CD4-positive, alpha-beta T cell treated with Interleukin-10 for 1 hour (primary cell): ENCODE measurements around the gene KCTD17.

Source experiments
- DNase-seq: peaks from one replicate; pipeline ENCODE4 v3.0.0-alpha.2; 2020

The KCTD17 gene, protein sequence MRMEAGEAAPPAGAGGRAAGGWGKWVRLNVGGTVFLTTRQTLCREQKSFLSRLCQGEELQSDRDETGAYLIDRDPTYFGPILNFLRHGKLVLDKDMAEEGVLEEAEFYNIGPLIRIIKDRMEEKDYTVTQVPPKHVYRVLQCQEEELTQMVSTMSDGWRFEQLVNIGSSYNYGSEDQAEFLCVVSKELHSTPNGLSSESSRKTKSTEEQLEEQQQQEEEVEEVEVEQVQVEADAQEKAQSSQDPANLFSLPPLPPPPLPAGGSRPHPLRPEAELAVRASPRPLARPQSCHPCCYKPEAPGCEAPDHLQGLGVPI

DNA sequence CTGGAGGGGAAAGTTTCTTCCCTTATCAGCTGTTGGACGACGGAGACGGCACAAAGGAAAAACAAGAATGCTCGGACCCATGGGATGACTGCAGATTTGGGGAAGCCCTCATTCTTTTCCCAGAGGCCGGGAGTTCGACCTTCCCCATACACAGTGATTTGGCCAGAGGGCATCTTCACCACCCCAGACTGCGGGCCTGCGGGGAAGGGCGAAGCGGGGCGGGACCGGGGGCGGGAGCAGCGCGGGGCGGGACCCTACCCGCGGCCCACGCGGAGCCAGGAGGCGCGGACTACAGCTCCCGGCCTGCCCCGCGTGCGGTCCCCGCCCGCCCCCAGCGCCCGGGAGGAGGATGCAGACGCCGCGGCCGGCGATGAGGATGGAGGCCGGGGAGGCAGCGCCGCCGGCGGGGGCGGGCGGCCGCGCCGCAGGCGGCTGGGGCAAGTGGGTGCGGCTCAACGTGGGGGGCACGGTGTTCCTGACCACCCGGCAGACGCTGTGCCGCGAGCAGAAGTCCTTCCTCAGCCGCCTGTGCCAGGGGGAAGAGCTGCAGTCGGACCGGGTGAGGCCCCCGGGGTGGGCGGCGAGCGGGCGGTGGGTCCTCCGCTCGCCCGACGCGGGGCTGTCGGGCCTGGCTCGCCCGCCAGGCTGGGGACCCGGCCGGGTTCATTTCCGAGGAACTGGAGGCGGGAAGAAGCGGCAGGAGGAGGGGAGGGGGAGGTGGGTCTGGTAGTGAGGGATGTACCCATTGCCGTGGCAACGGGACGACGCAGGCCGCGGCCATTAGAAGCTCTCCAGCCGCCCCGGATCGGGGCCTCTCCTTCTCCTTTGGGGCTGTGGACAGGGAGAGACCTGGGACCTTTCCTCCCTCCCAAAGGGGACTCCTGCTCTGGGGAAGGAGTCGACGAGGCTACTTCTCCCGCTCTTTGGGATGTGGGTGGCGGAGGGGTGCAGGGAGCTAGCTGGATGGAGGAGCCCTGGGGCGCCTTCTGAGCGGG is at the start of gene KCTD17:
KCTD17 (plus strand) TSS at position 352 of the 995 bp plus-strand sequence; CDS start at position 371, 19 bp downstream.
- DNase-seq, result peak; percentile 81

DNA sequence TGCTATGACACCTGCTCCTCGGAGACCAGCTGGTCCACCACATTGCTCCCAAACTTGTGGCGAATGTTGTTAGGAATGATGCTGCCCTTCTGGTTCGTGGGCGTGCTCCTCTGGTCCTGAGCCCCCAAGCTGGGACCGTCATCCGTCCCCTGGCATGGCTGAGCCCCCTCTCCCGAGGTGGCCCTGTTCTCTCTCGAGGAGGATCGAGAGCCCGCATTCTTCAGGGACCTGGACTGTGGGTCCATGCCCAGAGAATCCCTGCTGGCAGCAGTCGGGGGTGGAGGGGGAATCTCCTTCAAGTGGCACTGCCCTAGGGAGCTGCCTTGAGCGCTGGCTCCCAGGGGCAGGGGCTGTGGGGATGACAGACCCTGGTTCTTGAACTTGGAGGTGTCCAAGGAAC is 49.7 kb upstream of the KCTD17 start:
- DNase-seq, result no peak

DNA sequence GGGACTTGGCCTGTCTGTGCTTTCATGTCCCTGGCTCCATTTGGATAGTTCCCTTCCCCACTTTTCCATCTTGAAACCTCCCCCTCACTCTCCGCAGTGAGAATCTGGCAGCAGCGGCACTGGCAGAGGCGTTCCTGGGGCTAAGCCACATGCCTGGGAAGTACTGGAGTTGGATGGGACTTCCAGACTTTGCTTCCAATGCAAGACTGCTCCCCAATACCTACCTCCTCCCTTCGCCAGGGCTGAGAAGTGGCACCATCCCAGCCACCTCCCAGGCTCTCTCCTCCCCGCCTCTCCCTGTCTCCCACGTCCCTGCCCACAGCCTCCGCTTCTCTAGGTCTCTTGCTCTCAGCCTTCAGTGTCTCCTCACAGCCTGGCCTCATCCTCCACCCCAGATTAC is 48.9 kb upstream of the KCTD17 start:
- no peak for DNase-seq

DNA sequence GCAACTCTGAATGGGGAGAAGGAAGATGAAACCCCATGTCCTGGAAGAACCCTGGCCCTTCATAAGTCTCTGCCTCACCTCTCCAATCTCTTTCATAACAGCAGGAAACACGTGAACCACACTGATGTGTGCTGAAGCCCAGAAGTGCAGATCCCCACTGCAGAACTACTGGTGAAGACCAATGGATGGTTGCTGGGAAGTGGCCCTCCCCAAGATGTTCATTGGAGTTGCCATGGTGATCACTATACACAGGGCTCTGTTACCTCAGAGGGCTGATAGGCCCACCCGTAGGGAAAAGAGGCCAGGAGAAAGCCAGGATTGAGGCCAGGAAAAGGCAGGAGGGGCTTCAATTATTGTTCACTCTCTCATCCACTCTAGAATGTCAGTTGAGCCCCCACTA is 43.9 kb upstream of the KCTD17 start:
- DNase-seq, result no peak

DNA sequence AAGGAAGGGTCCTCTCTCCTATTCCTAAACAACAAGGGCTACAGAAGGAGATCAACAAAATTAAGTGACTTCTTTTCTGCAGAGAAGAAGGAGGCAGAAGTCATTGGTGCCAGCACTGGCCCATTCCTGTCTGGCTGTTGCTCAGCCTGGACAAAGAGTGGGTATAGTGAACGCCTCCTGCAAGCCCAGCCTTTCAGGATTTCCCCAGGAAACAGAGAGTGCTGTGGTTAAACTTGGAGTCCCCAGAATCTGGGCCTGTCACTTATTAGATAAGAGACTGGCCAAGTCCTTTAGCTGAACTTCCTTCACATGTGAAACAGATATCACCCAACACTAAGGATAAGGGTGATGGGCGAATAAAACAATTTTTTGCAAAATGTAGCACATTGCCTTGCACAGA is 43.2 kb upstream of the KCTD17 start:
- DNase-seq, result no peak

DNA sequence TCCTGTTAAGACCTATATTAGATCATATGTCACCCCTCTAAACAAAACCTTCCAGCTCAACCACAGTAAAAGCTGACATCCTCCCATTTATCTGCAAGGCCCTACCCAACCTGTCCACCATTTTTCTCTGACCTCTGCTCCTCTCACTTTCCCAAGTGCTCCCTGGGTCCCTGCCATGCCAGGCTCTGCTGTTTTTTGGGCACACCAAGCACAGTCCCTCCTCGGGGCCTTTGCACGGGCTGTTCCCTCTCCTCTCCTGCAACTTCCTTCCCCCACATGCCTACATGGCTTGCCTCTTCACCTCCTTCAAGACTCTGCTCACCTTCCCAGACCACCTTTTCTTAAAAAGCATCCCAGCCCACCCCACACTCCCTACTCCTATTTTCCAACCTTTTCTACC is 42.1 kb upstream of the KCTD17 start:
- no peak for DNase-seq

DNA sequence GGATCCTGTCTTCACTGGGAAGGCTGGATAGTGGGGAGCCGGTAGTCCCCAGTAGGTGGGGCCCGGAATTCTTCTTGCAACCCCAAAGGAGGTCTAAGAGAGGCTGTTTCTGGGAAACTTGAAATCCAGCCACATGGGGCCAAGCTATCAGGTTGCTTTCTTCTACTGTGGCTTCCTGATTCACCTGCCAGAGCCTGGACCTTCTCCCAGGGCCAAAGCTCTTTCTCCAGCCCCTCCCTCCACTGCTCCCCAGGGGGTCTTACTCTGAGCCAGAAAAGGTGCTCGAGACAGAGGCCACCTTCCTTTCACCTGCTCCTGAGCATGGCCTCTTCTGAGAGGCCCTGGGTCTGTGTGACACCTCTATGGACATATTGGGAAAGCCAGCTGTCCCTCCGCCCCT is 41.4 kb upstream of the KCTD17 start:
- DNase-seq, result no peak

DNA sequence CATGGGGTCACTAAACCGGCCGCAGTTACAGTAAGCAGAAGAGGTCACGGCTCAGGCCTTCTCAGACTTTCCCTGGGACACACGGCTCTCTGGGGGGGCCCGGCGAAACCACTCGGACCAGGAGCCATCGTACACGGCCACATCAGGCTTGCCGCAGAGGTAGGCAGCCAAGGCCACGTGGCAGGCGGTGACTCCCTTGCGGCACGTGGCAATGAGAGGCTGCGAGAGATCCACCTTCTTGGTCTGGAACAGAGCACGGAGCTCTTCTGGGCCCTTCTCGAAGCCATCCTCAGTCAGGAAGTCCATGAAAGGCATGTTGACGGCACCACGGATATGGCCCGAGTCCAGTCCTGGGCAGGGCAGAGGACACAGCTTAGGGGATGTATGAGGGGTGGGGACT is 40.6 kb upstream of the KCTD17 start:
- DNase-seq, result no peak

DNA sequence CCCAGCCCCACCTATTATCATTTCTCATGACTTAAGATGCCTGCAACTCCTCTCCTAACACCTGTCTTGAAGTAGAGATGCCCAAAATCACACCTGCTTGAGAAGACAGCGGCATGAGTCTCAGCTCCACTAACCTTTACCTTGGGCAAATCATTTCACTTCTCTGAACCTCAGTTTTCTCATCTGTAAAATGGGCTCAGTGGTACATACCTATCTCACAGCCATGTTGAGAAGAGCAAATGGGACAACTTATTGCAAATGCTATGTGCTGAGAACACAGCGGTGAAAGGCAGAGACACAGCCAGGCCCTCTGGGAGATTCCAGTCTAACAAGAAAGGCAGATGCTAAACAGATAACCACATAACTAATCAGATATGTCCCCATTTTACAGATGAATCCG is 40.1 kb upstream of the KCTD17 start:
- no peak for DNase-seq

DNA sequence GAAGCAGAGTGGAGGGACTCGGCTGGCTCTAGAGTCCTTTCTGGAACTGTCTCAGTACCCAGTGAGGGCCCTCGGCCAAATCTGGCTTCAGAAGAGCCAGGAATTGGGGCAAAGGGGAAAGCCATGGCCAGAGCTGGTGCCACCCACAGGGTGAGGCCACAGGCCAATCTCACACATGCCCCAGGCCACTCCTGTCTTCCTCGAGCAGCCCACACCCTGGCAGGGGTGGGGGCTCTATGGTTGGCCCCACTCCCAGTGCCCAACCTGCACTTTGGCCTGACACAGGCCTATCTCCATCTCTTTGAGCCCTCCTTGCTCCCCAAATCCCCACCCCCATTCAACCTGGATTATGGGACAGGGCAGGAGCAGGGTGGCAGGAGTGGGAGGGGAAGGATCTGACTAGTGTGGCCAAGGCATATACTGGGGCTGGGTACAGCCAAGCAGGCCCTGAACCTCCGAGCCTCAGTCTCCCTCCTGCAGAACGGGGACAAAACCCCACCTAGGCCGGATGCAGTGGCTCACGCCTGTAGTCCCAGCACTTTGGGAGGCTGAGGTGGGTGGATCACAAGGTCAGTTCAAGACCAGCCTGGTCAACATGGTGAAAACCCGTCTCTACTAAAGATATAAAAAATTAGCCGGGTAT is 39.2 kb upstream of the KCTD17 start:
- no peak for DNase-seq

DNA sequence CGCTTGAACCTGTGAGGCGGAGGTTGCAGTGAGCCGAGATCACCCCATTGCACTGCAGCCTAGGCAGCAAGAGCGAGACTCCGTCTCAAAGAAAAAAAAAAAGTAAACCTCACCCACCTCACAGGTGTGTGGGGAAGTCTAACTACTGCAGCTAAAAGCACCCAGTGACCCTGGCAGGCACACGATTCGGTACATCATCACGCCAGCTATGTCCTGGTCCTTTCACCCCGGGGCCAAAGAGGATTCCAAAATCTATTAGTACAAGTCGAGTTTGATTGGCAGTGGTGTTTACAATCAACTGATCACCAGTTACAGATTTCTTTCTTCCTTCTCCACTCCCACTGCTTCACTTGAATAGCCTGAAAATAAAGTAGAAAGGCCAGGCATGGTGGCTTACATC is 38.6 kb upstream of the KCTD17 start:
- no peak for DNase-seq

DNA sequence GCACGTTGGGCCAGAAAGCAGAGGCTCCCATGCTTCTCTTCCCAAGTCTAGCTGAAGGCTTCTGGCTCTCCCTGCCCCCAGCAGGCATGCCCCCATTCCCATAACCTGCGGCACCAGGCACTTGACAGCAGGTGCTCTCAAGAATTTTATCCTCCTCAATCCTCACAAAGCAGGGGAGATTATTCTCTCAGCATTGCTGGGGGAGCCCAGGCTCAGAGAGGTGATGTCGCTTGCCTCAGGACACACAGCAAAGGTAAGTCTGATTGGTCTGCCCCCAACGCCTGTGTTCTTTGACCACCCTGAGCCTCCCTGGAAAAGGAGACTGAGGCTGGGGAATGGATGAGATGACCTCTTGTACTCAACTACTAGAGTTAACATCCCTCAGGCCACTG is 37.1 kb upstream of the KCTD17 start:
- no peak for DNase-seq

DNA sequence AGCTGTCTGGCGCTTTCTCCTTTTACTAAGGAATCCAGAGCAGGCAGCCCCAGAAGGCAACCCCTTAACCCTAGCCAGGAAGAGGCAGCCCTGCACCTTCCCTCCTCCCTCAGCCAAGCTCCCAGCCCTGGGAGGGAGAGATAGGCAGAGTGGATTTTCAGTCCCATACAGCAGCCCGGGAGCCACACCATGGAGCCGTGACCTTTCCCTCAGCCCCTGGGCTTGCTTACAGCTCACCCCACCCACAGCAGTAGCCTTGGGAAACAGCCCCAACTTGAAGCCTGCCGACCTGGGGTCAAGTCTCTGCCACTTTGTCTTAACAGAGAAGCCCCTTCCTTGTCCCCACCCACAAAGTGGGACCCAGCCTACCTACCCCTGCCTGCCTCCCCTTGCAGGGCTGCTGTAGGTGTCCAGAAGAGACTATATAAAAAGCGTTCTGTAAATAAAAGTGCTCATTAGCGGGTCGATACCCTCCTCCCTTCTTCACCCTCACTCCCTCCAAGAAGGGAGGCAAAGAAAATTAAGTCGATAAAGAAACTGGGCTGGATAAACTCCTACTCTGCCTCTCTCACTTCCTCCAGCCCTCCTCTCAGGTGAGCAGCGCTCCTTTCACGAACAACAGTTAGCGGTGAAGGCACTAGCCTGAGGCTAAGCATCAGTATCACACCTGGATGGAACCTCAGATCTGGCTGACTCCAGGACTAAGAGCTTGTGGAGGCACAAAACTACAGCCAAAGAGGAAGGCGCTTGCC is 36.5 kb upstream of the KCTD17 start:
- DNase-seq, result no peak

DNA sequence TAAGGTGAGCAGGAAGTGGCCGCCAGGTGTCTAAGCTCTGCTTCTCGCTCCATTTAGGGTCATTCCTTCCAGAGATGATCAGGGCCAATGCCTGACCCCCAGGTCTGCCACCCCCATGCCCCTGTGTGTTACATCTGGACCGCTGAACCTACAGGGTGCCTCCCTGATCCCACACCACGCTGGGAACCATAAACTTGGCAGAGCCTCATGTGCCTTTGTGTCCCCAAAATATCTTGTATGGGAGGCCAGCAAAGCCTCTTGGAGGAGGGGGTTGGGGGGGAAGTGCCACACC is 36.0 kb upstream of the KCTD17 start:
- DNase-seq, result no peak

DNA sequence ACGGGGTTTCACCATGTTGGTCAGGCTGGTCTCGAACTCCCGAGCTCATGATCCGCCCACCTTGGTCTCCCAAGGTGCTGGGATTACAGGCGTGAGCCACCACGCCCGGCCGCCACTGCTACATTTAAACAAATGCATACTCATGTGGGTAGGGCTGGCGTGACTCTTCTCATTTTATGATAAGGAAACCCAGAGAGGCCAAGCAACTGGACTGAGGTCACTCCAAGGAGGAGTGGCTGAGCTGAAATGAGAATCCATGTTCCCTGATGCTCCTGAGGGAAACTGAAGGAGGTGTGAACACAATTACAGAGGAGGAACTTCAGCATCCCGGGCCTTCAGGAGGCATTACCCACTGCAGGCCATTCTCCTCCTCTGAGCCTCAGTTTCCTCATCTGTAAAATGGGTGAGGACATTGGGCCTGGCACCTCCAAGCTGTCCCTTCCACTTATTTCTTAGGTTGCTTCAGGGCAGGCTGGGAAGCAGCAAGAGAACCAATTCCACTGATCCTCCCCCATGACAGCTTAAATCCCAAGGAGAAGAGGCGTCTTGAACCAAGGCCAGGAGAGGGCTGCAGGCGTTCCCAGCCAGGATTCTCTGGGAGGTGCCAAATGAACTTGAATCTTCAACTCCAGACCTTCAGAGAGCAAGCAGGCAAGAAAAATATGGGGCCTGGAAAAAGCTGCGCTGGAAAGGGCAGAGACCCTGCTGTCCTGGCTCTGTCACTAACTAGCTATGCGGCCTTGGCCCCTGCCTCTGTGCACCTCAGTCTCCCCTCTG is 35.2 kb upstream of the KCTD17 start:
- no peak for DNase-seq

DNA sequence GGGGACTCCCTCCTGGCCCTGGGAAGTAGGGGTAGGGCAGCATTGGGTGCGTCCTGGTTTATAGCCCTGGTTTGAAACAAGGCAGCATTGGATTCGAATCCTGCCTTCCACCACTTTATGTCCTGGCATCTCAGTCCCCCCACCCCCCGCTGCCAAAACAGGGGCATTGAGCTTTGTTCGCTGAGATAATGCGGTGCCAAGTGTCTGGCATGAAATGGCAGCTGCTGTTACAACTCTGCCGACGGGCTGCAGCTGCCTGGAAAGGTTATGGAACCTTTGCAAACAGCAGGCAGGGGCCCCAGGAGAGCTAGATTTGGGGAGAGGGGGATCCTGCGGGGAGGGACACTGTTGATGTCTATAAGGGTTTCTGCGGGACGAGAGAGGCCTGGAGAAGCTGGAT is 34.2 kb upstream of the KCTD17 start:
- no peak for DNase-seq

DNA sequence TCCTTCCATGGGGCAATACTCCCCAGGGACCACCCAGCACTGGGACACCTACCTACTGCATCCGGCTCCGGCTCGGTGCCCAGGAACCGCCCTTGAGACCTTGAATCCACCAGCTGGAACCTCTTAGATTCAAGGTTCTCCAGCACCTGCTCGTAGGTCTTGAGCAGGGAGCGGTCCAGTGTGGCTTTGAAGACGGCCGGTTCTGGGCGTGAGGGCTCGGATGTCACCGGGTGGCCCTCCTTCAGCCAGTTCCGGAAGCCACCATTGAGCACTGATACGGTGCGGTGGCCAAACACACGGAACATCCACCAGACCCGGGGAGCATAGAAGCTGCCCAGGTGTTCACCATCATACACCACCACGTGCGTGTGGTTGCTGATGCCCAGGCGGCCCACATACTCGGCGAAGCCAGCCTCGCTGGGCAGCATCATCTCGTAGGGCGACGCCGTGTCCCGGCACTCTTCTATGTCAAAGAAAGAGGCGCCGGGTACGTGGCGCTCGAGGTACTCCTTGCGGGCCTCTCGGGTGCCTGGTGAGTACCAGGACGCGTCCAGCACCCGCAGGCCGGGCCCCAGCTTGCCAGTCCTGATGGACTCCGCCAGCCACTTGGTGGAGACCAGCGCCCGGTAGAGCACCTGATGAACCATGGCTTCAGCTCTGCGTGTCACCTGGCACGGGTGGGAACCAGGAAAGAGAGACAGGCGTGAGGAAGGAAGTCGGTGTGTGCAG is 33.3 kb upstream of the KCTD17 start:
- no peak for DNase-seq

DNA sequence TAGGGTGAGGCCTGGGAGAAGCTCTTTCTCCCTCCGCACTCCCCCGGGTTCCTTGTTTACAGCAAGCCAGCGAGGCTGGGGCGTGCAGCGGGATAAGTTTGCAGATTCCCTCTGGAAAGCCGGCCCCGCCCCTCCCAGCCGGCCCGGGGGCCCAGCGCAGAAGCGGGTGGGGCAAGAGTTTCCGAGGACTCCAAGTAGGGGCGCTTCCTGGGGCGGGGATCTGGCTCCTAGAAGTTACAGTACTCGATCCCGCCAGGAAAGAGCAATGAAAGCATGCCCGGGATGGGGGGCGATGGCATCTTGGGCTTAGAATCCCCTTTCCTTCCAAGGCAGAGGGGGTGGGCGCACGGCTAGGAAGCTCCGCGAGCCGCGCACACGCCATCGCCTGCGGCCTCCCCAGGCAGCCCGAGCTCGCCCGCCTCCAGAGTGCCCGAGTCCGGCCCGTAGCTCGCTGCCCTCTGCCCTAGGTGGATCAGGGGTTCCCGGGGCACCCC is 32.7 kb upstream of the KCTD17 start:
- no peak for DNase-seq

DNA sequence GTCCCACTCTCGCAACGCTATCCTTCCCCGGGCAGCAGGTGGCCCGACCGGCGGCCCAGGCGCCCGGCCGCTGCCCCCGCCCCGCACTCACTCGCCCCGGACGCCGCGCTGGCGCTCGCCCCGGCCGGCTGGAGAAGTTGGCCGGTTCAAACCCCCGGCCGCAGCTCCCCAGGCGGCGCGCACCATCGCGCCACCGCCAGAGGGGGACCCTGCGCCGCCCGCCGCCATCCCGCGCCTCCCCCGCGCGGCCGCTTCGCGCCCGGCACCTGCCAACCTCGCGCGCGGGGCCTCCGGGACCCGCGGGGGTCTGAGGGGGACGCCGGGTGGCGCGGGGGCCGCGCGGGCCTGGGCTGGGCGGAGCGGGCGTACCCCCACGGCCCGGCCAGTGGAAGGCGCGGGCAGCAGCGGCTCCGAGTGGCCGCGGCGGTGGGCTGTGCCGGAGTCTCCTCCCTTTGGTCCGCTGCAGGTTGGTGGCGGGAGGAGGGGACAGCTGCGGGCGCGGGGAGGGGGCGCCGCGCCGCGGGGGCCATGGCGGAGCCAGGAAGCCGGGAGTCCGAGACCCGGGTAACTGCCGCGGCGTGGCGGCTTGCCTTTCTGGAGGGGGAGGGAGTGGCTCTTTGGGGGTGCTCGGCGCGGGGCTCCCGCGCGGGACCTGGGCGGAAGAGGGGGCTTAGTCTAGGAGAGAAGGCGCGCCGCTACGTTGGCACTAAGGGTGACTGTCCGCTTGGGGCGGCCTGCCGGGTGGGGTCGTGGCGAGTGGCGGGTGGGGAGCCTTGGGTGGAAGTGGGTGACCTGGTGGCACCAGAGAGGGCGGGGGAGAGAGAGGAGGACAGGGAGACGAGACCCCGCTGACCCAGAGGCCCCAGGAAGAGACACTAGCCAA is 32.0 kb upstream of the KCTD17 start, which contains the start of the genes MPST and TST:
MPST (plus strand) TSS at position 434 of the 883 bp plus-strand sequence; CDS start at position 529, 95 bp downstream.
TST (minus strand) TSS at position 139 of the 883 bp plus-strand sequence. CDS start 715 bp downstream, outside the sequence.
- peak; percentile 44 for DNase-seq

DNA sequence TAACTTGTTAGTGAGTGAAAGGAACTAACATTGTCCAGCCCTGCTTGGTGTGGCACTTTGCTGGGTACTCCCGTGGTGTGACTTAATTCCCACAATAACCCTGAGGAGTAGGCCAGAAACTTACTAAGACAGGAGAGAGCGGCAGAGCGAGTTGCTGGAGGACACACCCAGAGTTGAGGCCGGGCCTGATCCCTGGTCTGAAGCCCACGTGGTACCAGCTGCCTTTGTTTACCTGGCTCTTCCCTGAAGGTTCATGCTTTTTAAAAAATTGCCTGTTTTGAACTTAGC is 31.4 kb upstream of the KCTD17 start:
- DNase-seq, result peak; percentile 2
